Esophagus squamous epithelium (tissue), 5 donors: ENCODE measurements around the gene KLHL21. TPM values are rescaled to one million over a fixed set of nuclear protein-coding genes. Genes with fewer than 3 reads are reported as not detected.

Experiments used
- DNase-seq: peaks from one replicate; lab custom pipeline; 2025; lab: John Stamatoyannopoulos, UW
- H3K27ac ChIP-seq, 4 donors: fragments of 200-600 bp; sonication (generic); one replicate each; pipeline ENCODE4 v1.5.1; 2016 to 2019; ENCODE audit warnings: mild to moderate bottlenecking in 1 of 4
- H3K27me3 ChIP-seq, 4 donors: fragments of 200-600 bp; sonication (generic); 1 replicate in 3 of 4; 2 replicates in 1 of 4; pipeline versions ENCODE4 v1.5.1 to v1.6.0; 2017 to 2021; ENCODE audit warnings: antibody characterized with exemption in 1 of 4
- H3K36me3 ChIP-seq, 3 donors: fragments of 200-600 bp; sonication (generic); one replicate each; pipeline ENCODE4 v1.5.1; 2016 to 2019
- H3K4me1 ChIP-seq, 3 donors: fragments of 200-600 bp; sonication (generic); one replicate each; pipeline ENCODE4 v1.5.1; 2017 to 2019
- H3K4me3 ChIP-seq, 4 donors: fragments of 200-600 bp; sonication (generic); 1 replicate in 3 of 4; 2 replicates in 1 of 4; pipeline ENCODE4 v1.5.1; 2016 to 2019; ENCODE audit warnings: mild to moderate bottlenecking in 2 of 4, moderate library complexity in 1 of 4
- H3K9me3 ChIP-seq, 3 donors: fragments of 200-600 bp; sonication (generic); one replicate each; pipeline ENCODE4 v1.5.1; 2016 to 2019
- CTCF ChIP-seq, 6 experiments: fragments of 450-650 bp in 4 of 6; fragments of 200-600 bp in 2 of 6; sonication (generic) in 2 of 6; IDR thresholded peaks; one replicate each; pipeline ENCODE4 v1.5.1; 2016 to 2019; ENCODE audit warnings: antibody characterized with exemption in 6 of 6, mild to moderate bottlenecking in 4 of 6, moderate library complexity in 4 of 6
- POLR2A ChIP-seq, 4 donors: fragments of 450-650 bp; IDR thresholded peaks; one replicate each; pipeline ENCODE4 v1.6.1; 2017; ENCODE audit warnings: antibody characterized with exemption in 4 of 4, mild to moderate bottlenecking in 4 of 4, moderate library complexity in 3 of 4
- WGBS, 2 donors: methylation state at CpG; one replicate each; pipeline ENCODE4 v1.1.5; 2018; 5-methylcytosine and 5-hydroxymethylcytosine counted together
- intact Hi-C: fragments of 100-400 bp; cut with DNase I; formaldehyde crosslinking; loops from one replicate; pipeline ENCODE4 v1.15.0; 2022
- total RNA-seq, 4 donors: library from RNA; depleted of rRNA; stranded (reverse); fragments of >200 nt; gene quantifications; one replicate each; pipeline ENCODE4 v1.1.0, GENCODE V29; 2016
- donor health status: DM: yes; HTN: yes; CAD: no.

Gene KLHL21
- total RNA-seq, 4 donors from 2014 or later, result 45.9 to 68.1 (median 55.1) TPM

GRCh38 chr1:6592865-6593593 lies 9.6 kb downstream of the KLHL21 start:
- Histone ChIP-seq H3K27ac (peak overlapping the region in 1 of 4 donors; percentile 37), H3K4me3 (no peak overlapping the region), H3K27me3 (no peaks in the 10 kb centered on the region), H3K36me3 (peaks cover 75 to 100% (median 82%) of the 10 kb centered on the region in 3 donors), H3K4me1 (peaks cover 49 to 96% (median 50%) of the 10 kb centered on the region in 3 donors), H3K9me3 (no peaks in the 10 kb centered on the region)
- TF ChIP-seq CTCF (IDR thresholded peaks at IDR 0.05) (no peak), POLR2A (IDR thresholded peaks at IDR 0.05) (no peak)
- intact Hi-C loops, result no loop called here
- DNase-seq, result no peak
- 73 to 100% methylated on average over 2 to 9 of the region's 38 CpGs for WGBS, 2 donors

GRCh38 chr1:6592441-6592840 lies 10.2 kb downstream of the KLHL21 start:
- Histone ChIP-seq H3K27me3 (no peaks in the 10 kb centered on the region), H3K4me3 (no peak overlapping the region), H3K4me1 (peaks cover 49 to 96% (median 50%) of the 10 kb centered on the region in 3 donors), H3K27ac (peak overlapping the region in 1 of 4 donors; percentile 37), H3K9me3 (no peaks in the 10 kb centered on the region), H3K36me3 (peaks cover 69 to 97% (median 77%) of the 10 kb centered on the region in 3 donors)
- no peak for DNase-seq
- no peak for TF ChIP-seq CTCF (IDR thresholded peaks at IDR 0.05)
- WGBS, 2 donors, result 58 to 60% methylated on average over 1 to 4 of the region's 5 CpGs
- intact Hi-C loops, result no loop called here

DNA sequence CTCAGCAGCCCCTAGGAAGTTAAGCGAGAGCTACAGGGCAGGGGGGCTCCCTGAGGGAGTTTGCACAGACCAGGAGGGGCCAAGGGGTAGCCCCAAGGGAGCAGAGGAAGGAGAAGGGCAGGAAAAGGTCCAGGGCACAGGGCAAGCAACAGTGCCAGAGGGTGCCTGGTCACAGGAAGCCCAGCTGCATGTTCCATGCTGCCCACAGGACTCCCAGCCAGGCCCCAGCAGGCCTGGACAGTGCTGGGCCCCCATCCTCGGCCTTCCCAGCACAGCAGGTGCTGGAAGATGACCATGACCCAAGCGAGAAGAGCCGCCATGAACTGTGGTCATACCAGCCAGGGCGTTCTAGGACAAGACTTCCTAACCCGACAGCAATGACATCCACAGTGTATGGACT lies 11.0 kb downstream of the KLHL21 start:
- intact Hi-C loops, result no loop called here
- H3K27ac ChIP-seq, result peak overlapping the region in 2 of 4 donors; percentile 28 to 37
- no peak overlapping the region for H3K4me3 ChIP-seq
- no peaks in the 10 kb centered on the region for H3K27me3 ChIP-seq
- peaks cover 61 to 90% (median 70%) of the 10 kb centered on the region in 3 donors for H3K36me3 ChIP-seq
- DNase-seq, result no peak
- WGBS, 2 donors, result 68 to 80% methylated on average over 2 to 4 of the region's 6 CpGs
- H3K9me3 ChIP-seq, result no peaks in the 10 kb centered on the region
- no peak for TF ChIP-seq CTCF (IDR thresholded peaks at IDR 0.05)
- no peak for TF ChIP-seq POLR2A (IDR thresholded peaks at IDR 0.05)
- H3K4me1 ChIP-seq, result peaks cover 49 to 96% (median 50%) of the 10 kb centered on the region in 3 donors

- WGBS, 2 donors, result 62 to 87% methylated on average over 3 to 8 of the region's 13 CpGs
- H3K27ac ChIP-seq, result peak overlapping the region in 2 of 4 donors; percentile 28 to 37
- intact Hi-C loops, result no loop called here
- peaks cover 59 to 90% (median 70%) of the 10 kb centered on the region in 3 donors for H3K36me3 ChIP-seq
- no peaks in the 10 kb centered on the region for H3K9me3 ChIP-seq
- no peaks in the 10 kb centered on the region for H3K27me3 ChIP-seq
- DNase-seq, result no peak
- H3K4me1 ChIP-seq, result peaks cover 50 to 96% (median 50%) of the 10 kb centered on the region in 3 donors
- no peak overlapping the region for H3K4me3 ChIP-seq
- TF ChIP-seq CTCF (IDR thresholded peaks at IDR 0.05) (no peak), POLR2A (IDR thresholded peaks at IDR 0.05) (no peak)
Observed at GRCh38 chr1:6591222-6591621, 11.4 kb downstream of the KLHL21 start.

DNA sequence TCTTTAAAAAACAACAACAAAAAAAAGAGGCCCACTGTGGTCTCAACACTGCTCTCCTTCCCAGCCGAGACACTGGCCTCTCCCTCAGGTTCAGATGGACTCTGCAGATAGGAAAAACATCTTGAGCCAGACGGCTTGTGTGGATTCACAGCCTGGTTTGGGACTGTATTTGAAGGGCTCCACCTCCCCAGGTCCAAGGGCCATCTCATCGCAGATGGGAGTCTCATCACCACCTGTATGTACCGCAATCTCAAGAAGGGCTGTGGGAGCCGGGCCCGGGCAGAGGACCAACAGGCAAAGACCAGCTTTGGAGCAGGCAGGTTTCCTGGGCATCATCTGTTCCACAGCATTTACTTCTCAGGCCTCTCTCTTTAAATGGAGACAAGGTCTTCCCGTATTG lies 12.6 kb downstream of the KLHL21 start:
- Histone ChIP-seq H3K36me3 (peaks cover 48 to 80% (median 59%) of the 10 kb centered on the region in 3 donors), H3K4me1 (peaks cover 42 to 96% (median 42%) of the 10 kb centered on the region in 3 donors), H3K9me3 (no peaks in the 10 kb centered on the region), H3K27ac (peak overlapping the region in 1 of 4 donors; percentile 78), H3K27me3 (no peaks in the 10 kb centered on the region), H3K4me3 (no peak overlapping the region)
- WGBS, 2 donors, result 76 to 86% methylated on average over 6 to 7 of the region's 7 CpGs
- TF ChIP-seq POLR2A (IDR thresholded peaks at IDR 0.05), result no peak
- no peak for TF ChIP-seq CTCF (IDR thresholded peaks at IDR 0.05)
- DNase-seq, result no peak
- intact Hi-C loops, result no loop called here
